Measurements from ENCODE around the gene YIPF1.

The YIPF1 gene

DNA sequence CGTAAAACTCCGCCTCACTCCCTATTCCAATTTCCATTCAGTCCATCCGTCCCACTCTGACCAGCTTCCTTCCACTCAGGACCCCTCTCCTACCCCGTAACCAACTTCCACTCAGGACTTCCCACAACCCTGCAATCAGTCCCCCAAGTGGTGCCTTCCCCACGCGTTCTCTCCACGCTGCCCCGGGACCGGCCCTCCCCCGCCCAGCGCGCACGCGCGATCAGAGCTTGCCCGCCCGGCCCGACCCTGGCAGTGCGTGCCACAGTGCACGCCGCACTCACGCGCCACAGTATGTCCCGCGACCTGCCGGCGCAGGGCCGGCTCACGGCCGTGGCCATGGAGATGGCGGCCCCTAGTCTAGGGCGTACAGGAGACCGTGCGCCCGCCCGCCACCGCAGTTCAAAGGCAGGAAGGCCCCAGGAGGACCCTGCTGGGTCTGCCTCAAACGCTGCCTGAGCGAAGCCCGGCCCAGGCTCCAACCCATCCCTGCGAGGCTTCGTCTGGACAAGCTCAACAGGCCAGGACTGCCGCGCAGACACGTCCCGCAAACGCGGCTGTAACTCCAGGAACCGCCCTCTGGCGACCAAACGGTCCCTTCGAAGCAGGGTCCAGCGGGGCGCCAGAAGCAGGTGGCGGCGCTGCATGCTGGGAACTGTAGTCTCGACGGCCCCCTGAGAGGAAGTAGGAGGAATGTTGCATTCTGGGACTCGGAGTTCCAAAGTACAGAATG lies 51.5 kb downstream of the YIPF1 start, which contains the start of gene NDC1:
Gene NDC1, minus strand, starts transcription at position 373 of the 730 bp plus-strand sequence. Its CDS starts 35 bp downstream, at position 338.
- peaks cover 21% of the 10 kb centered on the region for H3K4me1 ChIP-seq (ENCODE audit: low read depth, poor library complexity, severe bottlenecking)
- peaks cover 49% of the 10 kb centered on the region for H3K79me2 ChIP-seq (ENCODE audit: insufficient read depth, low read depth)
- H3K27me3 ChIP-seq (ENCODE audit: insufficient read depth, low read depth): no peaks in the 10 kb centered on the region
- TF ChIP-seq, protein P1, sequence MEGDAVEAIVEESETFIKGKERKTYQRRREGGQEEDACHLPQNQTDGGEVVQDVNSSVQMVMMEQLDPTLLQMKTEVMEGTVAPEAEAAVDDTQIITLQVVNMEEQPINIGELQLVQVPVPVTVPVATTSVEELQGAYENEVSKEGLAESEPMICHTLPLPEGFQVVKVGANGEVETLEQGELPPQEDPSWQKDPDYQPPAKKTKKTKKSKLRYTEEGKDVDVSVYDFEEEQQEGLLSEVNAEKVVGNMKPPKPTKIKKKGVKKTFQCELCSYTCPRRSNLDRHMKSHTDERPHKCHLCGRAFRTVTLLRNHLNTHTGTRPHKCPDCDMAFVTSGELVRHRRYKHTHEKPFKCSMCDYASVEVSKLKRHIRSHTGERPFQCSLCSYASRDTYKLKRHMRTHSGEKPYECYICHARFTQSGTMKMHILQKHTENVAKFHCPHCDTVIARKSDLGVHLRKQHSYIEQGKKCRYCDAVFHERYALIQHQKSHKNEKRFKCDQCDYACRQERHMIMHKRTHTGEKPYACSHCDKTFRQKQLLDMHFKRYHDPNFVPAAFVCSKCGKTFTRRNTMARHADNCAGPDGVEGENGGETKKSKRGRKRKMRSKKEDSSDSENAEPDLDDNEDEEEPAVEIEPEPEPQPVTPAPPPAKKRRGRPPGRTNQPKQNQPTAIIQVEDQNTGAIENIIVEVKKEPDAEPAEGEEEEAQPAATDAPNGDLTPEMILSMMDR (conservative IDR thresholded peaks at IDR 0.05; ENCODE audit: low read depth, low read length): no peak; the same call in none of the 2 replicates
- H3K4me2 ChIP-seq: peak within 1 kb of the TSS; percentile 65
- 0 out of 2 replicates have a peak, but pooled peaks cover 4% of the 10 kb centered on the region for H4K20me1 ChIP-seq (ENCODE audit: insufficient read depth)
- peaks cover 4% of the 10 kb centered on the region; the same call in 1 of the 2 replicates for H3K36me3 ChIP-seq (ENCODE audit: insufficient read depth)
- H3K9ac ChIP-seq: peak within 1 kb of the TSS; percentile 95
- H2AFZ ChIP-seq (ENCODE audit: low read depth): peak within 1 kb of the TSS; percentile 75
- H3K4me3 ChIP-seq (IDR thresholded peaks at IDR 0.05; ENCODE audit: insufficient read depth, low read depth, low read length): peak within 1 kb of the TSS; percentile 89
- peak within 1 kb of the TSS; percentile 96 for H3K27ac ChIP-seq

DNA sequence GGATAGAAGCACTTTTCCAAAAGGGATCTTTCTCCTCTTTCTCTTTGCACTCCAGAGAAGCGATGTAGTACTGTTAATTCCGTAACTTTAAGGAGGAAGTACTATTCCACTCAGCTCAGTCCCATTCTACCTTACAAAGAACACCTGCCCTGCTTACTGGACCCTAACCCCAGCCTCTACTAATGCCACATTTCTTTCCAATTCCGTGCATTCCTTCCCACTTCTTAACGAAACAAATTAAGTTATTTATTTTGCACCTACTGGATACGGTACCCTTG lies 52.0 kb downstream of the YIPF1 start:
- peaks cover 4% of the 10 kb centered on the region; the same call in 1 of the 2 replicates for H3K36me3 ChIP-seq (ENCODE audit: insufficient read depth)
- H4K20me1 ChIP-seq (ENCODE audit: insufficient read depth): 0 out of 2 replicates have a peak, but pooled peaks cover 6% of the 10 kb centered on the region
- H3K27me3 ChIP-seq (ENCODE audit: insufficient read depth, low read depth): no peaks in the 10 kb centered on the region
- H3K9ac ChIP-seq: peak overlapping the region; percentile 95
- H3K4me3 ChIP-seq (IDR thresholded peaks at IDR 0.05; ENCODE audit: insufficient read depth, low read depth, low read length): peak overlapping the region; percentile 89
- H3K4me2 ChIP-seq: peak overlapping the region; percentile 65
- peak overlapping the region; percentile 96 for H3K27ac ChIP-seq
- peaks cover 54% of the 10 kb centered on the region for H3K79me2 ChIP-seq (ENCODE audit: insufficient read depth, low read depth)
- peaks cover 21% of the 10 kb centered on the region for H3K4me1 ChIP-seq (ENCODE audit: low read depth, poor library complexity, severe bottlenecking)
- H2AFZ ChIP-seq (ENCODE audit: low read depth): peak overlapping the region; percentile 75
- TF ChIP-seq, protein P1 (conservative IDR thresholded peaks at IDR 0.05; ENCODE audit: low read depth, low read length): no peak

DNA sequence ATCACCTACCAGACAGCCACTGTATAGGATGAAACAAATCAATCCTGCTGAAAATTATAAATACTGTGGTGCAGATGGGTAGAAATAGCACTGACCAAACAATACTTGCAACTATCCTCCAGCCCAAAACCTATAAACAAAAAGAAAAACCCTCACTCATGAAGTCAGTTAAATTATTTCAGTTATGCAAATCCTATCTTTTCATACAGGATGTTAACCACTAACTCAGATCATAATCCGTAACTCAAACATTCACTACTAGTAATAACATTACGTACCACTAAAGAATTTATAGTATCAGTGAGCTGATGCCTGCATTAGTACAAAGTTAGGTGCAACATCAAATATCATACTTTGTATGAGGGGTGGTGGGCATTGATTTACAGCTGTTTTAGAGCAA lies 54.1 kb downstream of the YIPF1 start:
- no peak overlapping the region for H3K9ac ChIP-seq
- H3K79me2 ChIP-seq (ENCODE audit: insufficient read depth, low read depth): peaks cover 68% of the 10 kb centered on the region
- peaks cover 4% of the 10 kb centered on the region; the same call in 1 of the 2 replicates for H3K36me3 ChIP-seq (ENCODE audit: insufficient read depth)
- no peak overlapping the region for H3K27ac ChIP-seq
- no peak overlapping the region for H2AFZ ChIP-seq (ENCODE audit: low read depth)
- TF ChIP-seq, protein P1 (conservative IDR thresholded peaks at IDR 0.05; ENCODE audit: low read depth, low read length): no peak
- 0 out of 2 replicates have a peak, but pooled peaks cover 9% of the 10 kb centered on the region for H4K20me1 ChIP-seq (ENCODE audit: insufficient read depth)
- no peak overlapping the region for H3K4me3 ChIP-seq (IDR thresholded peaks at IDR 0.05; ENCODE audit: insufficient read depth, low read depth, low read length)
- peaks cover 21% of the 10 kb centered on the region for H3K4me1 ChIP-seq (ENCODE audit: low read depth, poor library complexity, severe bottlenecking)
- H3K4me2 ChIP-seq: peak overlapping the region; percentile 65; the same call in 1 of the 2 replicates
- no peaks in the 10 kb centered on the region for H3K27me3 ChIP-seq (ENCODE audit: insufficient read depth, low read depth)

DNA sequence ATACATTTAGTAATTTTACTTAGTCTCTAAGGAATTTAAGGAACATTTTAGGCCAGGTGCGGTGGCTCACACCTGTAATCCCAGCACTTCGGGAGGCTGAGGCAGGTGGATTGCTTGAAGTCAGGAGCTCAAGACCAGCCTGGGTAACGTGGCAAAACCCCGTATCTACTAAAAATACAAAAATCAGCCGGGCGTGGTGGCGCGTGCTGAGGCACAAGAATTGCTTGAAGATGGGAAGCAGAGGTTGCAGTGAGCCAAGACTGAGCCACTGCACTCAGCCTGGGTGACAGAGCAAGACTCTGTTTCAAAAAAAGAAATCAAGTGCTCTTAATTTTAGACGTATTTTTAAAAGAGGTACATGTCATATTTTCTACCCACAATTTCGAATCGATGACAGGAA lies 54.8 kb downstream of the YIPF1 start:
- no peak overlapping the region for H3K4me3 ChIP-seq (IDR thresholded peaks at IDR 0.05; ENCODE audit: insufficient read depth, low read depth, low read length)
- H3K27me3 ChIP-seq (ENCODE audit: insufficient read depth, low read depth): no peaks in the 10 kb centered on the region
- no peak overlapping the region for H2AFZ ChIP-seq (ENCODE audit: low read depth)
- peaks cover 68% of the 10 kb centered on the region for H3K79me2 ChIP-seq (ENCODE audit: insufficient read depth, low read depth)
- peaks cover 4% of the 10 kb centered on the region; the same call in 1 of the 2 replicates for H3K36me3 ChIP-seq (ENCODE audit: insufficient read depth)
- H4K20me1 ChIP-seq (ENCODE audit: insufficient read depth): 0 out of 2 replicates have a peak, but pooled peaks cover 9% of the 10 kb centered on the region
- no peak overlapping the region for H3K27ac ChIP-seq
- H3K9ac ChIP-seq: no peak overlapping the region
- H3K4me1 ChIP-seq (ENCODE audit: low read depth, poor library complexity, severe bottlenecking): peaks cover 21% of the 10 kb centered on the region
- TF ChIP-seq, protein P1 (conservative IDR thresholded peaks at IDR 0.05; ENCODE audit: low read depth, low read length): no peak
- H3K4me2 ChIP-seq: no peak overlapping the region
